GM23338 (cell line): ENCODE measurements around the gene IL17C. TPM values are rescaled to one million over a fixed set of nuclear protein-coding genes. Genes with fewer than 3 reads are reported as not detected.
"Not testable (repeated sequence)": the region's sequence is repeated elsewhere in the genome, so short reads cannot be mapped to it uniquely, and the experiment has no call there.

Experiments used
- ATAC-seq: fragments of 200-7000 bp; cut with Tn5 transposase; 3 replicates; pipeline ENCODE4 v1.9.1; 2020
- DNase-seq: peaks from one replicate; pipeline ENCODE4 v3.0.0-alpha.2; 2015; ENCODE audit warnings: low spot score
- H2AFZ ChIP-seq: fragments of 200-600 bp; sonication (generic); 2 replicates; pipeline ENCODE4 v1.8.0; 2016; ENCODE audit warnings: antibody characterized with exemption, mild to moderate bottlenecking, moderate library complexity
- H3F3A ChIP-seq: fragments of 200-600 bp; sonication (generic); replicated peaks from 2 replicates; pipeline ENCODE4 v1.8.0; 2017; ENCODE audit warnings: antibody characterized with exemption, mixed run types, low read depth
- H3K27ac ChIP-seq: fragments of 200-600 bp; sonication (generic); 2 replicates; pipeline ENCODE4 v1.6.1; 2016; ENCODE audit warnings: low read depth
- H3K27me3 ChIP-seq: fragments of 200-600 bp; sonication (generic); 2 replicates; pipeline ENCODE4 v1.8.0; 2016; ENCODE audit warnings: mild to moderate bottlenecking, mixed run types, moderate library complexity; ENCODE audit not compliant: insufficient read depth
- H3K36me3 ChIP-seq: fragments of 200-600 bp; sonication (generic); 2 replicates; pipeline ENCODE4 v1.8.0; 2016; ENCODE audit warnings: mild to moderate bottlenecking; ENCODE audit not compliant: insufficient read depth
- H3K4me1 ChIP-seq: fragments of 200-600 bp; sonication (generic); 2 replicates; pipeline ENCODE4 v1.8.0; 2016; ENCODE audit warnings: mild to moderate bottlenecking, moderate library complexity; ENCODE audit not compliant: insufficient read depth
- H3K4me2 ChIP-seq: fragments of 200-600 bp; sonication (generic); 2 replicates; pipeline ENCODE4 v1.7.1; 2017; ENCODE audit warnings: mixed run types
- H3K4me3 ChIP-seq: fragments of 200-600 bp; sonication (generic); 2 replicates; pipeline ENCODE4 v1.6.1; 2016; ENCODE audit warnings: mixed run types
- H3K79me2 ChIP-seq: fragments of 200-600 bp; sonication (generic); replicated peaks from 2 replicates; pipeline ENCODE4 v1.8.0; 2017; ENCODE audit warnings: mild to moderate bottlenecking; ENCODE audit not compliant: insufficient read depth
- H3K9me2 ChIP-seq: fragments of 200-600 bp; sonication (generic); 2 replicates; pipeline ENCODE4 v1.8.0; 2017; ENCODE audit not compliant: insufficient read depth
- H4K20me1 ChIP-seq: fragments of 200-600 bp; sonication (generic); replicated peaks from 2 replicates; pipeline ENCODE4 v1.8.0; 2017; ENCODE audit warnings: mild to moderate bottlenecking; ENCODE audit not compliant: insufficient read depth
- H3K27ac Mint-ChIP-seq: 2 replicates; pipeline ENCODE4 v1.8.0; 2020; ENCODE audit warnings: inconsistent platforms, mild to moderate bottlenecking, moderate library complexity, mixed read lengths
- H3K27me3 Mint-ChIP-seq: 3 replicates; pipeline ENCODE4 v1.8.0; 2022; ENCODE audit warnings: low read depth, mild to moderate bottlenecking, moderate library complexity, mixed read lengths, inconsistent platforms; ENCODE audit not compliant: insufficient read depth, poor library complexity
- H3K36me3 Mint-ChIP-seq: 3 replicates; pipeline ENCODE4 v1.8.0; 2021; ENCODE audit warnings: low read depth, mild to moderate bottlenecking, inconsistent platforms, moderate library complexity, mixed read lengths
- H3K4me1 Mint-ChIP-seq: 3 replicates; pipeline ENCODE4 v1.8.0; 2020; ENCODE audit warnings: mild to moderate bottlenecking, inconsistent platforms, mixed read lengths
- H3K4me3 Mint-ChIP-seq: 3 replicates; pipeline ENCODE4 v1.8.0; 2021; ENCODE audit warnings: moderate library complexity, mild to moderate bottlenecking, inconsistent platforms, mixed read lengths
- H3K9me3 Mint-ChIP-seq: 3 replicates; pipeline ENCODE4 v1.8.0; 2020; ENCODE audit warnings: moderate library complexity, mild to moderate bottlenecking, inconsistent platforms, mixed read lengths
- CREB1 ChIP-seq: fragments of 250-450 bp; sonication (Bioruptor Pico); IDR thresholded peaks from 2 replicates; pipeline ENCODE4 v1.5.0; 2020; ENCODE audit warnings: low read depth, mild to moderate bottlenecking, moderate library complexity
- CTCF ChIP-seq, 2 experiments: fragments of 200-600 bp in 1 of 2; sonication (generic) in 1 of 2; conservative IDR thresholded peaks; 2 replicates each; pipeline versions ENCODE4 v1.5.1 to v1.6.1; 2016 to 2017; ENCODE audit warnings: antibody characterized with exemption in 2 of 2, low read depth in 2 of 2, mild to moderate bottlenecking in 2 of 2, moderate library complexity in 1 of 2
- EZH2phosphoT487 ChIP-seq: fragments of 200-600 bp; sonication (generic); IDR thresholded peaks from one replicate; pipeline ENCODE4 v1.8.1; 2018; ENCODE audit warnings: antibody characterized with exemption; ENCODE audit not compliant: unreplicated experiment
- JUNB ChIP-seq: IDR thresholded peaks from one replicate; pipeline ENCODE4 v1.6.1; 2016; ENCODE audit warnings: antibody characterized with exemption; ENCODE audit not compliant: unreplicated experiment
- NANOG ChIP-seq: IDR thresholded peaks from 2 replicates; pipeline ENCODE4 v1.6.1; 2016; ENCODE audit warnings: antibody characterized with exemption, borderline replicate concordance
- REST ChIP-seq: IDR thresholded peaks from one replicate; pipeline ENCODE4 v1.6.1; 2018; ENCODE audit warnings: antibody characterized with exemption; ENCODE audit not compliant: unreplicated experiment
- ZNF114 ChIP-seq: fragments of 250-450 bp; sonication (Bioruptor Pico); IDR thresholded peaks from 2 replicates; pipeline ENCODE4 v1.5.0; 2020; ENCODE audit warnings: mild to moderate bottlenecking, moderate library complexity
- ZNF331 ChIP-seq: fragments of 250-450 bp; sonication (Bioruptor Pico); IDR thresholded peaks from 2 replicates; pipeline ENCODE4 v1.5.0; 2020; ENCODE audit warnings: low read depth, mild to moderate bottlenecking, moderate library complexity
- polyA plus RNA-seq: library from polyadenylated mRNA; unstranded; fragments of >200 nt; fragmentation: Nextera tagmentation; extraction: Ambion mirVana; gene quantifications from 2 replicates; pipeline ENCODE4 v1.2.1, GENCODE V29; 2016
- total RNA-seq: library from RNA; depleted of rRNA; stranded (reverse); fragments of >200 nt; shearing (Covaris generic); gene quantifications from 2 replicates; pipeline ENCODE4 v1.2.3, GENCODE V29; 2014

Gene IL17C
- total and polyA plus RNA-seq, 2 experiments from 2014 or later = 2.7 to 3.9 TPM

DNA sequence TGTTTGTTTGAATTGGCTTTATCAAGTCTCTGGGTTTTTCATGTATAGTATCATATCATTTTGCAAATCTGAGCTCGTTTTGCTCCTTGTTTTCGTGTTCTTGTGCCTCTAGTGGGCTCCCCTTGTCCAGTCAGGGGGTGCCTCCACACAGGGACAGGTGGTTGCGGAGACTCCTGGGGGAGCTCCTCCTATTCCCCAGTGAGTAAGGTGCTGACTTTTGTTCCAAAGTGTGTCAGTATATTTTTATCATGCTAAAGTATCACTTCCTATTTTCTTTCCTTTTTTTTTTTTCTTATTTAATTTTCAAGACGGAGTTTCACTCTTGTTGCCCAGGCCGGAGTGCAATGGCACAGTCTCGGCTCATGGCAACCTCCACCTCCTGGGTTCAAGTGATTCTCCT lies 30.3 kb upstream of the IL17C start (continued):
- TF ChIP-seq CREB1 (no peak), CTCF (conservative IDR thresholded peaks at IDR 0.05; ENCODE audit: low read depth in 2 of 2) (no peak), ZNF114 (CRISPR knock-in tag) (no peak), REST (no peak), ZNF331 (no peak), JUNB (no peak), EZH2phosphoT487 (no peak), NANOG (no peak)

DNA sequence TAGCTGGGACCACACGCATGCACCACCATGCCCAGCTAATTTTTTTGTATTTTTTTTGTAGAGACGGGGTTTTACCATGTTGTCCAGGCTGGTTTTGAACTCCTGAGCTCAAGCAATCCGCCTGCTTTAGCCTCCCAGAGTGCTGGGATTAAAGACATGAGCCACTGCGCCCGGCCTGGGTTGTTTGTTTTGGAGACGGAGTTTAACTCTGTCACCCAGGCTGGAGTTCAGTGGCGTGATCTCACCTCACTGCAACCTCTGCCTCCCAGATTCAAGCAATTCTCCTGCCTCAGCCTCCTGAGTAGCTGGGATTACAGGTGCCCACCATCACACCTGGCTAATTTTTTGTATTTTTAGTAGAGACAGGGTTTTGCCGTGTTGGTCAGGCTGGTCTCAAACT lies 28.9 kb upstream of the IL17C start:
- Histone ChIP-seq H3K79me2 (peaks cover 19% of the 10 kb centered on the region), H3F3A (peaks cover 20% of the 10 kb centered on the region), H4K20me1 (peaks cover 34% of the 10 kb centered on the region)
- H3K4me3 Mint-ChIP-seq, H2AFZ ChIP-seq, H3K27ac ChIP-seq, H3K4me1 ChIP-seq, ATAC-seq, H3K27me3 Mint-ChIP-seq, H3K4me3 ChIP-seq, H3K36me3 ChIP-seq, H3K4me2 ChIP-seq, H3K9me3 Mint-ChIP-seq, H3K9me2 ChIP-seq, DNase-seq, H3K27ac Mint-ChIP-seq, H3K27me3 ChIP-seq: not testable (repeated sequence)
- Mint-ChIP-seq H3K36me3 (peaks cover 44% of the 10 kb centered on the region), H3K4me1 (peaks cover 15% of the 10 kb centered on the region)

GRCh38 chr16:88610080-88610479 lies 28.3 kb upstream of the IL17C start:
- H3K36me3 Mint-ChIP-seq = peaks cover 44% of the 10 kb centered on the region
- no peak overlapping the region for H3K27ac ChIP-seq
- no peak overlapping the region for H3K27ac Mint-ChIP-seq
- no peak overlapping the region for H3K4me2 ChIP-seq
- no peak overlapping the region for H2AFZ ChIP-seq
- peaks cover 8% of the 10 kb centered on the region for H3K36me3 ChIP-seq
- no peaks in the 10 kb centered on the region for H3K9me2 ChIP-seq
- peaks cover 34% of the 10 kb centered on the region for H4K20me1 ChIP-seq
- H3F3A ChIP-seq = peaks cover 23% of the 10 kb centered on the region
- DNase-seq (peak; percentile 73), ATAC-seq (peak; percentile 77)
- no peak overlapping the region for H3K4me3 Mint-ChIP-seq
- H3K27me3 ChIP-seq = no peaks in the 10 kb centered on the region
- TF ChIP-seq ZNF114 (CRISPR knock-in tag) (no peak), EZH2phosphoT487 (no peak), CREB1 (no peak), CTCF (conservative IDR thresholded peaks at IDR 0.05; ENCODE audit: low read depth in 2 of 2) (peak; percentile 33 to 36)
- peaks cover 2% of the 10 kb centered on the region for H3K27me3 Mint-ChIP-seq
- peaks cover 20% of the 10 kb centered on the region for H3K79me2 ChIP-seq
- no peak overlapping the region for H3K4me3 ChIP-seq
- H3K4me1 ChIP-seq = peaks cover 9% of the 10 kb centered on the region; the same call in 1 of the 2 replicates
- H3K9me3 Mint-ChIP-seq = no peaks in the 10 kb centered on the region
- H3K4me1 Mint-ChIP-seq = peaks cover 17% of the 10 kb centered on the region
